A673 (cell line): ENCODE data around the gene HIBCH. TPM values are rescaled to one million over a fixed set of nuclear protein-coding genes. Genes with fewer than 3 reads are reported as not detected.
"Not testable (repeated sequence)": the region's sequence is repeated elsewhere in the genome, so short reads cannot be mapped to it uniquely, and the experiment has no call there.

Experiments
- BruUV-seq: library from RNA; stranded (reverse); fragments of 400-500 nt; replicated peaks from 2 replicates; lab custom pipeline; 2021; lab: Mats Ljungman, UMichigan
- CTCF ChIA-PET: fragments of 300-600 bp; sonication (Branson Sonifier 250); formaldehyde crosslinking; loops from one replicate; lab custom pipeline; 2022; ENCODE audit warnings: antibody characterized with exemption; lab: Charles Lee
- POLR2A ChIA-PET: fragments of 300-600 bp; sonication (Branson Sonifier 250); formaldehyde crosslinking; loops from one replicate; lab custom pipeline; 2022; ENCODE audit warnings: antibody characterized with exemption; ENCODE audit not compliant: low non-redundant PET; lab: Charles Lee
- DNase-seq: peaks from one replicate; pipeline ENCODE4 v3.0.0-alpha.2; 2015; ENCODE audit warnings: low spot score
- H3K27ac ChIP-seq: fragments of 200-600 bp; sonication (generic); 2 replicates; pipeline ENCODE4 v1.5.1; 2016; ENCODE audit warnings: mixed run types, low read depth, mild to moderate bottlenecking, mixed read lengths, antibody characterized with exemption, low read length; ENCODE audit not compliant: poor library complexity, severe bottlenecking
- H3K27me3 ChIP-seq: fragments of 200-600 bp; sonication (generic); replicated peaks from 2 replicates; pipeline ENCODE4 v1.6.1; 2017; ENCODE audit warnings: mixed run types, low read depth, mild to moderate bottlenecking, mixed read lengths, antibody characterized with exemption, low read length; ENCODE audit not compliant: insufficient read depth, poor library complexity
- H3K36me3 ChIP-seq: fragments of 200-600 bp; sonication (generic); 2 replicates; pipeline ENCODE4 v1.6.1; 2016; ENCODE audit warnings: mixed run types, mild to moderate bottlenecking, mixed read lengths, antibody characterized with exemption, low read length; ENCODE audit not compliant: insufficient read depth, poor library complexity, severe bottlenecking
- H3K4me1 ChIP-seq: fragments of 200-600 bp; sonication (generic); 2 replicates; pipeline ENCODE4 v1.6.1; 2017; ENCODE audit warnings: mixed run types, mild to moderate bottlenecking, mixed read lengths, antibody characterized with exemption, low read length; ENCODE audit not compliant: insufficient read depth, poor library complexity, severe bottlenecking
- H3K4me3 ChIP-seq: fragments of 200-600 bp; sonication (generic); 2 replicates; pipeline ENCODE4 v1.5.1; 2016; ENCODE audit warnings: low read depth, mixed run types, mild to moderate bottlenecking, mixed read lengths, low read length; ENCODE audit not compliant: poor library complexity, severe bottlenecking
- H3K9me3 ChIP-seq: fragments of 200-600 bp; sonication (generic); 2 replicates; pipeline ENCODE4 v1.6.1; 2016; ENCODE audit warnings: mixed run types, low read depth, mild to moderate bottlenecking, mixed read lengths, antibody characterized with exemption, low read length; ENCODE audit not compliant: poor library complexity, severe bottlenecking
- EZH2 ChIP-seq: fragments of 200-600 bp; sonication (generic); IDR thresholded peaks from 2 replicates; pipeline ENCODE4 v1.6.1; 2017; ENCODE audit warnings: borderline replicate concordance, low read depth, mild to moderate bottlenecking, mixed read lengths, antibody characterized with exemption, low read length; ENCODE audit not compliant: poor library complexity, severe bottlenecking
- intact Hi-C: fragments of 100-400 bp; cut with micrococcal nuclease; formaldehyde crosslinking; loops from one replicate; pipeline ENCODE4 v1.10.0; 2022; ENCODE audit not compliant: unreplicated experiment
- total RNA-seq: library from RNA; stranded (reverse); gene quantifications from 2 replicates; pipeline ENCODE4 v1.2.3, GENCODE V29; 2021
- TF ChIP-seq, protein P1 (sequence below): fragments of 300-800, 200-600 bp; sonication (generic); conservative IDR thresholded peaks from 2 replicates; pipeline ENCODE4 v1.5.1; 2017; ENCODE audit warnings: low read depth, mild to moderate bottlenecking, antibody characterized with exemption, low read length, moderate library complexity, mixed read lengths

Gene HIBCH
- total RNA-seq, 1 experiment from 2014 or later, result 43.3 TPM

DNA sequence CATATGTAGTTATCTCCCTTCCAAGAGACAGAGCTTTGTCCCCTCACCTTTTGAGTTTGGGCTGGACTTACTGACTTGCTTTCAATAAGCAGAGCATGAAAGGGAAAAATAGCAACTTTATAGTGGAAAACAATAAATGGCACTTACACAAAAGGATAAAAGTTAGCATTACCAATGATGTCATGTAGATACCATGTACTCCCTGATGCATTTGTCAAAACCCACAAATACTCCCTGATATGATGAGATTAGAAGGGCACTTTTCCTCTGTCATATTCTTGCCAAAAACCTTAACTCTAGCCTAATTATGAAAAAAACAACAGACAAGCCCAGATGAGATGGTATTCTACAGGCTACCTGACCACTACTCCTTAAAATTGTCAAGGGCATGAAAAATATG, 16.0 kb downstream of the HIBCH start:
- TF ChIP-seq, protein P1, sequence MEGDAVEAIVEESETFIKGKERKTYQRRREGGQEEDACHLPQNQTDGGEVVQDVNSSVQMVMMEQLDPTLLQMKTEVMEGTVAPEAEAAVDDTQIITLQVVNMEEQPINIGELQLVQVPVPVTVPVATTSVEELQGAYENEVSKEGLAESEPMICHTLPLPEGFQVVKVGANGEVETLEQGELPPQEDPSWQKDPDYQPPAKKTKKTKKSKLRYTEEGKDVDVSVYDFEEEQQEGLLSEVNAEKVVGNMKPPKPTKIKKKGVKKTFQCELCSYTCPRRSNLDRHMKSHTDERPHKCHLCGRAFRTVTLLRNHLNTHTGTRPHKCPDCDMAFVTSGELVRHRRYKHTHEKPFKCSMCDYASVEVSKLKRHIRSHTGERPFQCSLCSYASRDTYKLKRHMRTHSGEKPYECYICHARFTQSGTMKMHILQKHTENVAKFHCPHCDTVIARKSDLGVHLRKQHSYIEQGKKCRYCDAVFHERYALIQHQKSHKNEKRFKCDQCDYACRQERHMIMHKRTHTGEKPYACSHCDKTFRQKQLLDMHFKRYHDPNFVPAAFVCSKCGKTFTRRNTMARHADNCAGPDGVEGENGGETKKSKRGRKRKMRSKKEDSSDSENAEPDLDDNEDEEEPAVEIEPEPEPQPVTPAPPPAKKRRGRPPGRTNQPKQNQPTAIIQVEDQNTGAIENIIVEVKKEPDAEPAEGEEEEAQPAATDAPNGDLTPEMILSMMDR, result no peak
- no peak for TF ChIP-seq EZH2
- no TSS peak for BruUV-seq
- CTCF ChIA-PET, result no interaction called here

DNA sequence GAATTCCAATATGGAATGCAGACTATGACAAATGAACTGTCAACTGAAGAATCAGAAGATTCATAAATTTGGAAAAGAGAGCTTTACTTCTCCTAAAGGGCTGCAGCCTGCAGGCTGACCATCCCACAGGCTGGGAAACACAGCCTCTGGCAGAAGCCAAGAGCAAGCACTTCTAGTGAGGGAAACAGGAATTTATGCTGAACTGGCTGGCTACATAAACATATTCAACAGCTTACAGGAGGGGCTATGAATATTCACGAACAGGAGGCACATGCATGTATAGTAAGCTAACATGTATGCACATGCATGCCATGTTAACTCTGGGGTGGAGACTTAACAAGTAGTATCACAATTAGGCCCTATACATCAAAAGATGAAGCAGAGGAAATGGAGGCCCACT, 17.6 kb downstream of the HIBCH start:
- H3K4me1 ChIP-seq, result no peaks in the 10 kb centered on the region
- no peaks in the 10 kb centered on the region for H3K27me3 ChIP-seq
- H3K4me3 ChIP-seq, result no peak overlapping the region
- BruUV-seq, result no TSS peak
- intact Hi-C loops, result no loop called here
- POLR2A ChIA-PET, result no interaction called here
- TF ChIP-seq, protein P1, result no peak
- no peak for TF ChIP-seq EZH2
- peaks cover 8% of the 10 kb centered on the region for H3K36me3 ChIP-seq
- H3K9me3 ChIP-seq, result no peaks in the 10 kb centered on the region
- CTCF ChIA-PET, result interaction anchor here (1.1 kb wide), 1 partner anchor 18 kb away, joined by 3 read pairs; the partner anchor contains the start of gene HIBCH
- no peak overlapping the region for H3K27ac ChIP-seq
- DNase-seq, result no peak

More for the DNA sequence above, 16.0 kb downstream of the HIBCH start:
- Histone ChIP-seq H3K4me1 (no peaks in the 10 kb centered on the region), H3K27ac (no peak overlapping the region), H3K27me3 (no peaks in the 10 kb centered on the region), H3K9me3 (no peaks in the 10 kb centered on the region), H3K36me3 (peaks cover 8% of the 10 kb centered on the region), H3K4me3 (no peak overlapping the region)
- POLR2A ChIA-PET, result no interaction called here
- intact Hi-C loops, result no loop called here
- no peak for DNase-seq

DNA sequence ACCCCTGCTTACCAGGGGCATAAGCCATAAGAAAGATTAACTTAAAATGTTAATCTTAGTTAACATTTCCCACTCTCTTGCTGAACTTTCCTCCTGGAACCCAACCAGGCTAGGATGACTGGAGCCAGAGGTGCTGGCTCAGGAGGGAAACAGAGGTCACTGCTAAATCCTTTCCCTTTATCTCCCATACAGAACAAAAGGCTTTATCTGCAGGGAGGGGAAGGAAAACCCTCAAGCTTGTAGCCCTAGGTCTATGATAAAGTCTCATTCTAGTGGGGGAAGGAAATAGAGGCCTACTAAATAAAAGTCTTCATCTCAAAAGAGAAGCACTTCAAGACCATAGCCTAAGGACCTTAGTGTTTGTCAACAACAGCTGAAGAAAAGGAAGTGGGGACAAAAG, 18.6 kb downstream of the HIBCH start:
- Histone ChIP-seq H3K27me3 (no peaks in the 10 kb centered on the region), H3K4me1 (no peaks in the 10 kb centered on the region), H3K36me3 (peaks cover 8% of the 10 kb centered on the region), H3K4me3 (no peak overlapping the region), H3K9me3 (no peaks in the 10 kb centered on the region), H3K27ac (no peak overlapping the region)
- no peak for TF ChIP-seq EZH2
- TF ChIP-seq, protein P1, result no peak
- ChIA-PET CTCF (no interaction called here), POLR2A (no interaction called here)
- intact Hi-C loops, result no loop called here
- no peak for DNase-seq
- BruUV-seq, result no TSS peak

DNA sequence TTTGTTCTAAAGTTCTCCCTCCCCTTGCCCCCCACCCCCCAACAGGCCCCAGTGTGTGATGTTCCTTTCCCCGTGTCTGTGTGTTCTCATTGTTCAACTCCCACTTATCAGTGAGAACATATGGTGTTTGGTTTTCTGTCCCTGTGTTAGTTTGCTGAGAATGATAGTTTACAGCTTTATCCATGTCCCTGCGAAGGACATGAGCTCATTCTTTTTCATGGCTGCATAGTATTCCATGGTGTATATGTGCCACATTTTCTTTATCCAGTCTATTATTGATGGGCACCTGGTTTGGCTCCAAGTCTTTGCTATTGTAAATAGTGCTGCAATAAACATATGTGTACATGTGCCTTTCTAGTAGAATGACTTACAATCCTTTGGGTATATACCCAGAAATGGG, 21.7 kb downstream of the HIBCH start:
- DNase-seq, H3K4me3 ChIP-seq, H3K9me3 ChIP-seq, BruUV-seq, intact Hi-C loops, H3K27me3 ChIP-seq, H3K4me1 ChIP-seq, H3K27ac ChIP-seq, POLR2A ChIA-PET, CTCF ChIA-PET: not testable (repeated sequence)
- peaks cover 14% of the 10 kb centered on the region for H3K36me3 ChIP-seq
